Mesothelial cell of epicardium (in vitro differentiated cells): ENCODE measurements around the gene GLCE. TPM values are rescaled to one million over a fixed set of nuclear protein-coding genes. Genes with fewer than 3 reads are reported as not detected.

Experiments
- DNase-seq, 2 experiments: peaks; one replicate each; pipeline ENCODE4 v3.0.0; 2021; ENCODE audit warnings: low spot score in 2 of 2; ENCODE audit not compliant: unreplicated experiment in 2 of 2
- H3K27ac Mint-ChIP-seq: 2 replicates; pipeline ENCODE4 v1.8.0; 2021; ENCODE audit warnings: mixed read lengths
- H3K27me3 Mint-ChIP-seq: 2 replicates; pipeline ENCODE4 v1.8.0; 2021; ENCODE audit warnings: low read depth, mixed read lengths
- H3K36me3 Mint-ChIP-seq: 2 replicates; pipeline ENCODE4 v1.8.0; 2021; ENCODE audit warnings: mixed read lengths
- H3K4me1 Mint-ChIP-seq: 2 replicates; pipeline ENCODE4 v1.8.0; 2021; ENCODE audit warnings: mixed read lengths
- H3K4me3 Mint-ChIP-seq: 2 replicates; pipeline ENCODE4 v1.8.0; 2021; ENCODE audit warnings: mild to moderate bottlenecking, moderate library complexity, mixed read lengths
- H3K9me3 Mint-ChIP-seq: 2 replicates; pipeline ENCODE4 v1.8.0; 2021; ENCODE audit warnings: mixed read lengths
- total RNA-seq: library from RNA; stranded (reverse); gene quantifications from 3 replicates; pipeline ENCODE4 v1.2.1, GENCODE V29; 2021
- TF ChIP-seq, protein P1 (sequence below): fragments of 200-600 bp; sonication (generic); IDR thresholded peaks from one replicate; pipeline ENCODE4 v1.5.0; 2021; ENCODE audit warnings: antibody characterized with exemption; ENCODE audit not compliant: unreplicated experiment

Gene GLCE
- total RNA-seq, 1 donor from 2014 or later, result 22.0 TPM

DNA sequence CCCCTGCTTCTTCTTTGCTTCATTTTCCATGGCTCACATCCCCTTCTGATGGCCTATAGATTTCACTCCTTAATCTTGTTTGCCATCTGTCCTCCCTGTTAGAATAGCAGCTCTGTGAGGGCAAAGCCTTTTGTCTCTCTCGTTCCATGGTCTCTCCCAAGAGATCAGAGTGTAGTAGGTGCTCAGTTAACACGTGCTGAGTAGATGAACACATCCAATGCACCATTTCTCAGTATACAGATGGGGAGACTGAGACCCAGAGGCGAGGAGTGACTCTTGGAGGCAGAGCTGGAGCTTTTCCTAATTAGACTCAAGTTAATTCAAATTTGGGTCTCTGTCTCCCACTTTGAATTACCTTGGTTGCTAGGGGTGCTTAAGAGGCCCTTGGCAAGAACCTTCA lies 142.5 kb downstream of the GLCE start:
- Mint-ChIP-seq H3K27me3 (peaks cover 47% of the 10 kb centered on the region), H3K27ac (no peak overlapping the region), H3K9me3 (no peaks in the 10 kb centered on the region), H3K36me3 (no peaks in the 10 kb centered on the region), H3K4me1 (peaks cover 3% of the 10 kb centered on the region), H3K4me3 (no peak overlapping the region)
- TF ChIP-seq, protein P1, sequence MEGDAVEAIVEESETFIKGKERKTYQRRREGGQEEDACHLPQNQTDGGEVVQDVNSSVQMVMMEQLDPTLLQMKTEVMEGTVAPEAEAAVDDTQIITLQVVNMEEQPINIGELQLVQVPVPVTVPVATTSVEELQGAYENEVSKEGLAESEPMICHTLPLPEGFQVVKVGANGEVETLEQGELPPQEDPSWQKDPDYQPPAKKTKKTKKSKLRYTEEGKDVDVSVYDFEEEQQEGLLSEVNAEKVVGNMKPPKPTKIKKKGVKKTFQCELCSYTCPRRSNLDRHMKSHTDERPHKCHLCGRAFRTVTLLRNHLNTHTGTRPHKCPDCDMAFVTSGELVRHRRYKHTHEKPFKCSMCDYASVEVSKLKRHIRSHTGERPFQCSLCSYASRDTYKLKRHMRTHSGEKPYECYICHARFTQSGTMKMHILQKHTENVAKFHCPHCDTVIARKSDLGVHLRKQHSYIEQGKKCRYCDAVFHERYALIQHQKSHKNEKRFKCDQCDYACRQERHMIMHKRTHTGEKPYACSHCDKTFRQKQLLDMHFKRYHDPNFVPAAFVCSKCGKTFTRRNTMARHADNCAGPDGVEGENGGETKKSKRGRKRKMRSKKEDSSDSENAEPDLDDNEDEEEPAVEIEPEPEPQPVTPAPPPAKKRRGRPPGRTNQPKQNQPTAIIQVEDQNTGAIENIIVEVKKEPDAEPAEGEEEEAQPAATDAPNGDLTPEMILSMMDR, result no peak
- no peak for DNase-seq

DNA sequence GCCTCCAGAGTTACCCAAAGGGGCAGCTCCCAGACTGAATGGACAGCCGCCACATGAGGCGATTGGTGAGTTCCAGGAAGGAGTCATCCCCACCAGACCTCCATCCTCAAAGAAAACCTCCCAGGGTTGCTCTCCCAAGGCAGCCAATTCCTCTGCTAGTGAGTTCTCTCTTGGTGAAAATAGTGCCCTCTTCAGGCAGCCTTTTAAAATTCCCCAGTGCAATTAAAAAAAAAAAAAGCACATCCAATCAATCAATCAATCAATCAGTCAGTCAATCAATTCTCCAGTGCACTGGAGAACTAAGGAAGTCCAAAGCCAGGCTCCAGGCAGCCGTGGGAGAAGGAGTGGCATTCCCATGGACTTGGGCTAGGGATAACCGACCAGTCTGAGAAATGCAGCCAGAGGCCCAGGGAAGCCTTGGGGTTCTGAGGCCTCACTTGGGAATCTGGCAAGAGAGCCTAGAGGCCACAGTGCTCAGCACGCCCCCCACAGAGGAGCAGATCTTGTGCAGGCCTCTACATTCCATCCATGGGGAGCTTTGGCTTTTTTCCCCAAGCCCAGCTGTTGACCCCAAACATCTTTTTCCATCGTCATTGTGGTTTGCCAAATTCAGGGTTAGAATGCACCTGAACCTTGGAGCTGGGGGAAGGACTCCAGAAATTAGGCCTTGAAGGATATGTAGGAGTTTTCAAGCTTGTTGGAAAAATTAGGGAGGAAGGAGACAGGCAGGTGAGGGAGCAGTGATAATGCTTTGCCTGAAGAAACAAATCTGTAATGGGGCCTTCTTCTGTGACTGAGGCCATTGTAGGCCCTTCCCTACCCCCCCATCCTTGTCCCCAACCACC lies 143.1 kb downstream of the GLCE start:
- TF ChIP-seq, protein P1, result no peak
- DNase-seq, result no peak
- H3K9me3 Mint-ChIP-seq, result no peaks in the 10 kb centered on the region
- peaks cover 41% of the 10 kb centered on the region for H3K27me3 Mint-ChIP-seq
- no peaks in the 10 kb centered on the region for H3K36me3 Mint-ChIP-seq
- peaks cover 3% of the 10 kb centered on the region for H3K4me1 Mint-ChIP-seq
- H3K27ac Mint-ChIP-seq, result no peak overlapping the region
- no peak overlapping the region for H3K4me3 Mint-ChIP-seq

DNA sequence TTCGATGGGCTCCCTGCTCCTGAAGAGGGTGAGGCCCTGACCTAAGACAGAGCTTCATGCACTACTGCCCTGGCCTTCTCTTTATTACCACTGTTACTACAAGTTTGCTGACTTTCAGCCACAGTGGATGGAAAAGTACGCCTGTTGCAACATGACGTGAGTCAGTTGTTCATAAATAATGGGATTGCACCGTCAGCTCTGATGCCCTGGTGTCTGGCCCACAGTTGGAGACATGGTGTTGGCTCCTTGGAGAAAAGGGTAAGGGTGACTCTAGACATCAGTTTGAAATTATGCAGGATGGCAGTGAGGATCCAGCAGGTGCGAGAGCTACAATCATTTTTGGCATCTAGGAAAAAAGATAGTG lies 143.7 kb downstream of the GLCE start:
- no peak for DNase-seq
- H3K36me3 Mint-ChIP-seq, result no peaks in the 10 kb centered on the region
- peaks cover 39% of the 10 kb centered on the region for H3K27me3 Mint-ChIP-seq

DNA sequence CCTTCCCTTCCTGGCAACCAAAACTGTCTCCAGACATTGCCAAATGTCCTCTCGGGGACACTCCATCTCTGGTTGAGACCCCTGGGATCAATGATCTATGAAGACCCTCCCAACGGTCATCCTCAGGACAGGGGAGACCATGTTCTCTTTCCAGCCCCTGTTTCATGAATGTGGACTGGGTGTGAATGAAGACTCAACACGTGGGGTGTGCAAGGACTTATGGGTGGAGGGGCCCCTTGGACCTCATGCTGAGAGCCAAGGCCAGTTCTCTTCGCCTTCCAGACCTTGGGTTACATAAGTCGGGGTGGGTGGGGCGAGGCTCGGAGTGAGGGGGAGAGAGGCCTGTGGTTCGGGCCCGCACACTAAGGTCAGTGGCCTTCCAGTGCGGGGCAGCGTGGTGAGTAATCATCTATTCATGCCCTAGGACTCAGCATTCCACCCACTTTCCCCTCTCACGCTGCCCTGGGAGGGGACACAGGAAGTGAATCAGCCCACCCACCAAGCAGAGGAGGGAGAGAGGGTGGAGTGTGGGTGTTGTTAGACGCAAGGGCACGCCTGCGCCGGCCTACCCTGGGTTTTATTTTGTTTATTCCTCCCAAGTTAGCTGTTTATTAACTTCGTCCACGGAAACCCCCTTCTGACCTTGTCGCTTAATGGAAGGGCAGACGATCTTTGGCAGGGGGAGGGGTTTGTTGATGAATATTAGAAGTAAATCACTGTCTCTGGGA lies 144.9 kb downstream of the GLCE start:
- no peaks in the 10 kb centered on the region for H3K36me3 Mint-ChIP-seq
- no peak overlapping the region for H3K4me3 Mint-ChIP-seq
- no peak for DNase-seq
- peaks cover 3% of the 10 kb centered on the region for H3K4me1 Mint-ChIP-seq
- no peak overlapping the region for H3K27ac Mint-ChIP-seq
- H3K9me3 Mint-ChIP-seq, result no peaks in the 10 kb centered on the region
- TF ChIP-seq, protein P1, result no peak
- peaks cover 27% of the 10 kb centered on the region for H3K27me3 Mint-ChIP-seq

More for the DNA sequence above, 143.7 kb downstream of the GLCE start:
- no peak overlapping the region for H3K4me3 Mint-ChIP-seq
- TF ChIP-seq, protein P1, result no peak
- H3K4me1 Mint-ChIP-seq, result peaks cover 3% of the 10 kb centered on the region
- no peaks in the 10 kb centered on the region for H3K9me3 Mint-ChIP-seq
- no peak overlapping the region for H3K27ac Mint-ChIP-seq

DNA sequence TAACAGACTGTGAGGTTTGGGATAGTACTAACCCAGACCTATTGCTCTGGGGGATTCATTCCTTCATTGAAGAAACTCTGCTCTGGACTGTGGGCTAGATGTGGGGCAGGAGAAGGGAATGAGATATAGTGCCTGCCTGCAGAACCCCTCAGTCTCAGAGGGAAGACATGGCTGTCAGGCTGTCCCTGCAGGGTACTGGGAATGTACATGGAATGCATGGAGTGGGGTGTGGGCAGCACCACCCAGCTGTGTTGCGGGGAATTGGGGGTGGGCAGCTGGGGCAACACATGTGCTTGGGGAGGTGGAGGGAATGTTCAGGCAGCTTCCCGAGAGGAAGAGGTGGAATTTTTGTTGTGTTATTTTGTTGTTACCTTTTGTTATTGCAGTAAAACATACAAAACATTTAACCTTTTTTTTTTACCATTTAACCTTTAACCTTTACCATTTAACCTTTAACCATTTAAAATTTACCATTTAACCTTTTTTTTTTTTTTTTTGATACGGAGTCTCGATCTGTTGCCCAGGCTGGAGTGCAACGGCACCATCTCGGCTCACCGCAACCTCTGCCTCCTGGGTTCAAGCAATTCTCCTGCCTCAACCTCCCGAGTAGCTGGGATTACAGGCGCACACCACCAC lies 145.6 kb downstream of the GLCE start:
- peaks cover 21% of the 10 kb centered on the region for H3K27me3 Mint-ChIP-seq
- H3K4me1 Mint-ChIP-seq, result peaks cover 3% of the 10 kb centered on the region
- TF ChIP-seq, protein P1, result no peak
- H3K36me3 Mint-ChIP-seq, result no peaks in the 10 kb centered on the region
- H3K4me3 Mint-ChIP-seq, result no peak overlapping the region
- no peak for DNase-seq
- H3K9me3 Mint-ChIP-seq, result no peaks in the 10 kb centered on the region
- H3K27ac Mint-ChIP-seq, result no peak overlapping the region
